Liver (tissue), 9 donors: Measurements from ENCODE around the gene PEX3. TPM values are rescaled to one million over a fixed set of nuclear protein-coding genes. Genes with fewer than 3 reads are reported as not detected.

Experiments
- DNase-seq: peaks from one replicate; pipeline ENCODE4 v3.0.0-alpha.2; 2017; ENCODE audit warnings: low spot score
- H3K27ac ChIP-seq, 2 donors: one replicate each; pipeline ENCODE4 v1.7.0; 2013; ENCODE audit warnings: inconsistent platforms in 2 of 2, low read length in 2 of 2, control low read depth in 1 of 2, low read depth in 1 of 2, mild to moderate bottlenecking in 1 of 2
- H3K27me3 ChIP-seq, 4 donors: one replicate each; pipeline versions ENCODE4 v1.6.1 to v1.7.0; 2013; ENCODE audit warnings: low read length in 3 of 4, inconsistent platforms in 1 of 4, mild to moderate bottlenecking in 1 of 4, moderate library complexity in 1 of 4; ENCODE audit not compliant: control insufficient read depth in 4 of 4, insufficient read depth in 4 of 4
- H3K36me3 ChIP-seq, 4 donors: one replicate each; pipeline versions ENCODE4 v1.6.1 to v1.7.0; 2013; ENCODE audit warnings: low read length in 3 of 4, mild to moderate bottlenecking in 3 of 4, low read depth in 1 of 4, moderate library complexity in 1 of 4; ENCODE audit not compliant: control insufficient read depth in 4 of 4, insufficient read depth in 3 of 4
- H3K4me1 ChIP-seq, 4 donors: one replicate each; pipeline versions ENCODE4 v1.6.1 to v1.7.0; 2013; ENCODE audit warnings: low read length in 3 of 4, mild to moderate bottlenecking in 3 of 4, moderate library complexity in 1 of 4; ENCODE audit not compliant: control insufficient read depth in 4 of 4, insufficient read depth in 4 of 4
- H3K4me3 ChIP-seq, 3 donors: one replicate each; pipeline versions ENCODE4 v1.6.1 to v1.7.0; 2013; ENCODE audit warnings: low read length in 3 of 3, control low read depth in 1 of 3, low read depth in 1 of 3, mild to moderate bottlenecking in 1 of 3
- H3K9ac ChIP-seq, 2 donors: one replicate each; pipeline ENCODE4 v1.7.0; 2013; ENCODE audit warnings: low read length in 2 of 2, mild to moderate bottlenecking in 2 of 2, moderate library complexity in 2 of 2, control low read depth in 1 of 2, low read depth in 1 of 2
- H3K9me3 ChIP-seq, 4 donors: one replicate each; pipeline versions ENCODE4 v1.6.1 to v1.7.0; 2013; ENCODE audit warnings: low read length in 3 of 4; ENCODE audit not compliant: control insufficient read depth in 4 of 4
- ATF3 ChIP-seq: IDR thresholded peaks from 2 replicates; pipeline ENCODE4 v1.6.1; 2016; ENCODE audit warnings: antibody characterized with exemption
- CTCF ChIP-seq: fragments of 150-350 bp; IDR thresholded peaks from 2 replicates; pipeline ENCODE4 v1.5.1; 2017; ENCODE audit warnings: improper control_type of control experiment, low read depth, low read length; ENCODE audit not compliant: missing input control
- EGR1 ChIP-seq, 2 donors: IDR thresholded peaks; 2 replicates each; pipeline ENCODE4 v1.6.1; 2016 to 2018; ENCODE audit warnings: antibody characterized with exemption in 2 of 2, low read depth in 2 of 2
- FOXA1 ChIP-seq: IDR thresholded peaks from 2 replicates; pipeline ENCODE4 v1.6.1; 2016; ENCODE audit warnings: antibody characterized with exemption
- FOXA2 ChIP-seq: IDR thresholded peaks from 2 replicates; pipeline ENCODE4 v1.6.1; 2016; ENCODE audit warnings: antibody characterized with exemption
- GABPA ChIP-seq, 2 donors: IDR thresholded peaks in 1 of 2; conservative IDR thresholded peaks in 1 of 2; 2 replicates each; pipeline ENCODE4 v1.6.1; 2016; ENCODE audit warnings: antibody characterized with exemption in 2 of 2, mild to moderate bottlenecking in 1 of 2, moderate library complexity in 1 of 2
- HNF4A ChIP-seq, 2 donors: conservative IDR thresholded peaks; 2 replicates each; pipeline ENCODE4 v1.6.1; 2016; ENCODE audit warnings: antibody characterized with exemption in 2 of 2, mild to moderate bottlenecking in 2 of 2
- HNF4G ChIP-seq: IDR thresholded peaks from 2 replicates; pipeline ENCODE4 v1.6.1; 2016; ENCODE audit warnings: antibody characterized with exemption
- JUND ChIP-seq, 2 donors: IDR thresholded peaks; 2 replicates each; pipeline ENCODE4 v1.6.1; 2016; ENCODE audit warnings: antibody characterized with exemption in 2 of 2
- NR2F2 ChIP-seq: IDR thresholded peaks from 2 replicates; pipeline ENCODE4 v1.6.1; 2016; ENCODE audit warnings: antibody characterized with exemption
- RAD21 ChIP-seq, 2 donors: IDR thresholded peaks; 2 replicates each; pipeline ENCODE4 v1.6.1; 2016; ENCODE audit warnings: antibody characterized with exemption in 2 of 2, mild to moderate bottlenecking in 2 of 2
- REST ChIP-seq: IDR thresholded peaks from 2 replicates; pipeline ENCODE4 v1.6.1; 2016; ENCODE audit warnings: antibody characterized with exemption, mild to moderate bottlenecking
- RXRA ChIP-seq, 2 donors: IDR thresholded peaks; 2 replicates each; pipeline ENCODE4 v1.6.1; 2017 to 2018; ENCODE audit warnings: antibody characterized with exemption in 2 of 2, mild to moderate bottlenecking in 1 of 2
- SP1 ChIP-seq: IDR thresholded peaks from 2 replicates; pipeline ENCODE4 v1.6.1; 2018; ENCODE audit warnings: antibody characterized with exemption, mild to moderate bottlenecking
- TAF1 ChIP-seq: conservative IDR thresholded peaks from 2 replicates; pipeline ENCODE4 v1.6.1; 2016; ENCODE audit warnings: antibody characterized with exemption, mild to moderate bottlenecking
- YY1 ChIP-seq: IDR thresholded peaks from 2 replicates; pipeline ENCODE4 v1.6.1; 2016; ENCODE audit warnings: antibody characterized with exemption, mild to moderate bottlenecking
- WGBS: extraction: QIAGEN DNeasy Blood & Tissue Kit; methylation state at CpG from one replicate; pipeline ENCODE4 v1.1.7; 2013; 5-methylcytosine and 5-hydroxymethylcytosine counted together
- polyA plus RNA-seq, 2 donors: library from polyadenylated mRNA; stranded (reverse) in 1 of 2; unstranded in 1 of 2; fragments of 200-250 nt in 1 of 2; fragments of >200 nt in 1 of 2; fragmentation: Nextera tagmentation in 1 of 2; extraction: Ambion mirVana in 1 of 2; gene quantifications; one replicate each; pipeline versions ENCODE4 v1.2.1 to v1.2.3, GENCODE V29; 2013 to 2015
- total RNA-seq, 2 donors: library from RNA; depleted of rRNA; stranded (reverse); fragments of >200 nt; gene quantifications; one replicate each; pipeline ENCODE4 v1.2.3, GENCODE V29; 2014
- TF ChIP-seq, protein P1 (sequence below): IDR thresholded peaks from 2 replicates; pipeline ENCODE4 v1.6.1; 2016; ENCODE audit warnings: antibody characterized with exemption
- TF ChIP-seq, protein P2 (sequence below): IDR thresholded peaks from 2 replicates; pipeline ENCODE4 v1.6.1; 2016; ENCODE audit warnings: antibody characterized with exemption
- donor health status: healthy.
- donor health status: healthy.
- donor health status: healthy.
- donor health status: healthy.
- donor health status: healthy.

PEX3 gene
- total RNA-seq (10 to 100 TPM; 12.7 to 15.6 TPM), polyA plus RNA-seq (10 to 100 TPM; 14.8 to 27.2 TPM)

DNA sequence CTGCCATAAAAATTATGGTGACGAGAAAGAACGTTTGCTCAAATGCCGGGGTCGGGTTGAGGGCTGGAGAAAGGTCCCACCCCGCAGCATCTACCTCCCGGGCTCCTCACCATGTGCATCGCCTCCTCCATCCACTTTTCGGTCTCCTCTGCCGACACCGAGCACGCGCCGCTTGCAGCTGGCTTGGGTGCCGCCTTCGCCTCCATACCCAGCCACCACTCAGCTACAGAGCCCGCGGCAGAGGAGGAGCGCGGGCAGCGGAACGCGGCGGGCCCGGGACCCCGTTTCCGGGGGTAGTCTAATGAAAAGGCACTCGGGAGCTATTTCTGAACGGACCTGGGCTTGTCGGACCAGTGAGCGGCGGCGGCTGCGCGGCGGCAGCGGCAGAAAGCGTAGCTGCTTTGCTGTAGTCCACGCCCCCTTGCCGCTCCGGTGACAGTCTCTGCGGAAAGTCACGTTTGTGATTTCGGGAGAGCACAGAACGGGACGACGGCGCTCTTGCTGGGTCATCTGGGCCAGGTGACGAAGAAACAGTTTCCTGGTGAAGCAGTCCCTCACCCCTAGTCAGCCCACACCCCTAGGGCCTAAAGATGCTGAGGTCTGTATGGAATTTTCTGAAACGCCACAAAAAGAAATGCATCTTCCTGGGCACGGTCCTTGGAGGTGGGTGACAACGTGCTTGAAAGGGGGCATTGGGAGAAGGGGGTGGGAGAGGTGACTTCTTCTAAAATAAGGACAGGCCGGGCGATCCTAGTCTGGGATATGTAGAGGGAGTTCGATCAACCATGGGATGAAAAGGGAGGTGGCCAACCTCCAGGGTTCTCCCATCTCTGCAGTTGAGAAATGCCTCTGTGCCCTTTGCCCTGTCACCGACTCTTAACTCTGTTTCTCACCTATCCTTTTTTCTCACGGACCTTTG is at the start of gene PEX3, which contains the start of gene ADAT2:
Gene PEX3, plus strand, starts transcription at position 353 of the 919 bp plus-strand sequence. Its CDS starts 238 bp downstream, at position 591.
Gene ADAT2, minus strand, starts transcription at position 243 of the 919 bp plus-strand sequence. Its CDS starts 37 bp downstream, at position 206.
- Histone ChIP-seq H3K36me3 (no peaks in the 10 kb centered on the region), H3K27ac (peak within 1 kb of the TSS; percentile 87), H3K27me3 (no peaks in the 10 kb centered on the region), H3K4me1 (peaks cover 0 to 28% (median 16%) of the 10 kb centered on the region in 4 donors), H3K9me3 (no peaks in the 10 kb centered on the region), H3K9ac (peak within 1 kb of the TSS; percentile 97), H3K4me3 (peak within 1 kb of the TSS; percentile 66 to 99 (median 96))
- TF ChIP-seq HNF4A (conservative IDR thresholded peaks at IDR 0.05): peak; percentile 57 to 61
- TF ChIP-seq, protein P1, sequence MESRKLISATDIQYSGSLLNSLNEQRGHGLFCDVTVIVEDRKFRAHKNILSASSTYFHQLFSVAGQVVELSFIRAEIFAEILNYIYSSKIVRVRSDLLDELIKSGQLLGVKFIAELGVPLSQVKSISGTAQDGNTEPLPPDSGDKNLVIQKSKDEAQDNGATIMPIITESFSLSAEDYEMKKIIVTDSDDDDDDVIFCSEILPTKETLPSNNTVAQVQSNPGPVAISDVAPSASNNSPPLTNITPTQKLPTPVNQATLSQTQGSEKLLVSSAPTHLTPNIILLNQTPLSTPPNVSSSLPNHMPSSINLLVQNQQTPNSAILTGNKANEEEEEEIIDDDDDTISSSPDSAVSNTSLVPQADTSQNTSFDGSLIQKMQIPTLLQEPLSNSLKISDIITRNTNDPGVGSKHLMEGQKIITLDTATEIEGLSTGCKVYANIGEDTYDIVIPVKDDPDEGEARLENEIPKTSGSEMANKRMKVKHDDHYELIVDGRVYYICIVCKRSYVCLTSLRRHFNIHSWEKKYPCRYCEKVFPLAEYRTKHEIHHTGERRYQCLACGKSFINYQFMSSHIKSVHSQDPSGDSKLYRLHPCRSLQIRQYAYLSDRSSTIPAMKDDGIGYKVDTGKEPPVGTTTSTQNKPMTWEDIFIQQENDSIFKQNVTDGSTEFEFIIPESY: peak; percentile 87
- peak; percentile 79 to 90 for TF ChIP-seq GABPA (IDR thresholded peaks at IDR 0.05 in 1 of 2, conservative IDR thresholded peaks at IDR 0.05 in 1 of 2)
- TF ChIP-seq RAD21 (IDR thresholded peaks at IDR 0.05): peak; percentile 53 to 64
- TF ChIP-seq CTCF: no peak
- peak in 1 of 2 donors; percentile 16 for TF ChIP-seq JUND (IDR thresholded peaks at IDR 0.05)
- peak; percentile 59 for TF ChIP-seq FOXA1
- TF ChIP-seq TAF1: peak; percentile 94
- TF ChIP-seq EGR1 (IDR thresholded peaks at IDR 0.05; ENCODE audit: low read depth in 2 of 2): no peak
- peak; percentile 25 for TF ChIP-seq NR2F2
- TF ChIP-seq REST: peak; percentile 80
- peak; percentile 79 for TF ChIP-seq SP1
- peak; percentile 8 for TF ChIP-seq ATF3
- TF ChIP-seq, protein P2, sequence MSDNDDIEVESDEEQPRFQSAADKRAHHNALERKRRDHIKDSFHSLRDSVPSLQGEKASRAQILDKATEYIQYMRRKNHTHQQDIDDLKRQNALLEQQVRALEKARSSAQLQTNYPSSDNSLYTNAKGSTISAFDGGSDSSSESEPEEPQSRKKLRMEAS: peak; percentile 94
- TF ChIP-seq HNF4G: no peak
- TF ChIP-seq FOXA2: peak; percentile 43
- TF ChIP-seq YY1: peak; percentile 96
- peak; percentile 38 to 48 for TF ChIP-seq RXRA (IDR thresholded peaks at IDR 0.05)
- DNase-seq: peak; percentile 92
- under 1% methylated on average over 56 of the region's 56 CpGs for whole genome bisulfite sequencing
